DND-41 (cell line): Measurements from ENCODE around the gene USP6.

Experiments
- CTCF ChIP-seq: IDR thresholded peaks from 2 replicates; pipeline ENCODE4 v1.5.1; 2012; ENCODE audit warnings: borderline replicate concordance, low read length, moderate library complexity, mild to moderate bottlenecking; ENCODE audit not compliant: poor library complexity, severe bottlenecking; ENCODE audit errors: extremely low read depth
- EZH2 ChIP-seq: IDR thresholded peaks from 3 replicates; pipeline ENCODE4 v1.6.1; 2012; ENCODE audit warnings: borderline replicate concordance, low read depth, mild to moderate bottlenecking, moderate library complexity, low read length, inconsistent platforms; ENCODE audit not compliant: severe bottlenecking

- no peak for TF ChIP-seq CTCF
- no peak for TF ChIP-seq EZH2
Observed at GRCh38 chr17:5068236-5068635, 47.6 kb upstream of the USP6 start.
